Kidney glomerular epithelial cell (primary cell): ENCODE measurements around the gene QRFP.
A peak's percentile ranks its signal among the peaks of the same experiment; 100 is the strongest.

Source experiments
- DNase-seq: peaks from one replicate; lab custom pipeline; 2025; lab: John Stamatoyannopoulos, UW

The QRFP gene

GRCh38 chr9:130933114-130934046, 36.8 kb upstream of the QRFP start:
- peak; percentile 74 for DNase-seq

GRCh38 chr9:130932255-130933079, 35.9 kb upstream of the QRFP start:
- no peak for DNase-seq

GRCh38 chr9:130931508-130932254, 35.1 kb upstream of the QRFP start:
- no peak for DNase-seq

- DNase-seq = no peak
Measured at GRCh38 chr9:130930804-130931349, 34.3 kb upstream of the QRFP start.

- DNase-seq = no peak
Measured at GRCh38 chr9:130930132-130930803, 33.7 kb upstream of the QRFP start.

GRCh38 chr9:130929571-130930038, 33.0 kb upstream of the QRFP start:
- DNase-seq = no peak

GRCh38 chr9:130927995-130928900, 31.6 kb upstream of the QRFP start:
- peak; percentile 92 for DNase-seq

- peak; percentile 3 for DNase-seq
Measured at GRCh38 chr9:130927338-130927737, 30.7 kb upstream of the QRFP start.

GRCh38 chr9:130925050-130925678, 28.6 kb upstream of the QRFP start:
- DNase-seq = no peak

- no peak for DNase-seq
Measured at GRCh38 chr9:130924448-130924788, 27.8 kb upstream of the QRFP start.

GRCh38 chr9:130923611-130924447, 27.2 kb upstream of the QRFP start:
- no peak for DNase-seq

- no peak for DNase-seq
Measured at GRCh38 chr9:130922893-130923610, 26.4 kb upstream of the QRFP start.

- DNase-seq = no peak
Measured at GRCh38 chr9:130921989-130922892, 25.6 kb upstream of the QRFP start.

- DNase-seq = no peak
Measured at GRCh38 chr9:130921300-130921988, 24.8 kb upstream of the QRFP start.

GRCh38 chr9:130920762-130921299, 24.2 kb upstream of the QRFP start:
- no peak for DNase-seq

- DNase-seq = no peak
Measured at GRCh38 chr9:130920233-130920632, 23.6 kb upstream of the QRFP start.
